HG02798 (cell line): ENCODE data around the gene VPS8.
"Not testable (repeated sequence)": the region's sequence is repeated elsewhere in the genome, so short reads cannot be mapped to it uniquely, and the experiment has no call there.

Experiments
- ATAC-seq: cut with Tn5 transposase; IDR thresholded peaks from one replicate; pipeline ENCODE4 v1.9.1; 2021; ENCODE audit warnings: mild to moderate bottlenecking; ENCODE audit not compliant: unreplicated experiment, poor library complexity

The VPS8 gene

DNA sequence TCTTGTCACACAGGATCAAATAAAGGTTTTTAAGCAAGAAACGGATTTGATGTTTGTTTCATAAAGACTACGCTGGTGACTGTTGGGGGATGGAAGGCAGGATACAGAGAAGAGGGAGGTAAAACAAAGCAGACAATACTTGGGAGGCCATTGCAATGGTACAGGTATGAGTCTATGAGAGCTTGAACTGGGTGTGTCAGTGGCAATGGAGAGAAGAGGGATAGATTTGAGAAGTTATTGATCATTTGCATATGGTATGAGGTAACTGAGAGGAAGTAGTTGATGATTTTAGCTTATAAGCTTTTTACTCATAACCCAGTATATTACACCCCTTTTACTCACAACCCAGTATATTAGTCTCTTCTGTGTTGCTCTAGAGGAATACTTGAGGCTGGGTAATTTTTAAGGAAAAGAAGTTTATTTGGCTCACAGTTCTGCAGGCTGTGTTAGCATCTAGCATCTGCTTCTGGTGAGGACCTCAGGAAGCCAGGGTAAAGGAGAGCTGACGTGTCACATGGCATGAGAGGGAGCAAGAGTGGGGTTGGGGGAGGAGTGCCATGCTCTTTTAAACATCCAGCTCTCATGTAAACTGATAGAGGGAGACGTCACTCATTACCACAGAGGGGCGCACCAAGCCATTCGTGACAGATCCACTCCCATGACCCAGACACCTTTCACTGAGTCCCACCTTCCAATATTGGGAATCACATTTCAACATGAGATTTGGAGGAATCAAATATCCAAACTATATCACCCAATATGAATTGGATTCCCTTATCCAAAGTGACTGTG is 153.9 kb downstream of the VPS8 start:
- ATAC-seq, result no peak

DNA sequence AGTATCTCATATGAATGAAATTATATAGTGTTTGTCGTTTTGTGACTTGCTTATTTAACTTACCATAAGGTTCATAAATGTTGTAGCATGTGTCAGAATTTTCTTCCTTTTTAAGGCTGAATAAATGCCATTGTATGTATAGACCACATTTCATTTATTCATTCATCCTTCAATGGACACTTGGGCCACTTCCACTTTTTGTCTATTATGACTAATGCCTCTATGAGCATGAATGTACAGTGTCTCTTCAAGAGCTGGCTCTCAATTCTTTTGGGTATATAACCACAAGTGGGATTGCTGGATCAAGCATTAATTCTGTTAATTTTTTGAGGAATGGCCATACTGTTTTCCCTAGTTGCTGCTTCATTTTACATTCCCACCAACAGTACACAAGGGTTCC is 156.1 kb downstream of the VPS8 start:
- ATAC-seq, result no peak

DNA sequence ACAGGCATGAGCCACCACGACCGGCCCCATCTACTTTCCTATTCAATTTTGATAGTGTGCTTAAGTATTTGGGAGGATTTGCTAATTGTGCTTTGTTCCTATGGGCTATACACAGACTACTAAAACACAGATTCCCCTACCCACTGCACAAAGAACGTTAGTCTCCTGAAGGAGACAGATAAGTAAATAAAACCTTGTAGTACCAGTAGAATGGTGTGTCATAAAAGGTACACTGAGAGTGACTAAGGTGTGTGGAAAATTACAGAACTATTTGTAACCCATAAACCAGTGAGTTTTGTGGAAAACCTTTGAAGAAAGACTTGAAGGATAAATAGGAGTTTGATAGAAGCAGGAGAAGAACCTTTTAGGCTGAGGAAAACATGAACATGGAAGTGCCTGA is 158.2 kb downstream of the VPS8 start:
- no peak for ATAC-seq

DNA sequence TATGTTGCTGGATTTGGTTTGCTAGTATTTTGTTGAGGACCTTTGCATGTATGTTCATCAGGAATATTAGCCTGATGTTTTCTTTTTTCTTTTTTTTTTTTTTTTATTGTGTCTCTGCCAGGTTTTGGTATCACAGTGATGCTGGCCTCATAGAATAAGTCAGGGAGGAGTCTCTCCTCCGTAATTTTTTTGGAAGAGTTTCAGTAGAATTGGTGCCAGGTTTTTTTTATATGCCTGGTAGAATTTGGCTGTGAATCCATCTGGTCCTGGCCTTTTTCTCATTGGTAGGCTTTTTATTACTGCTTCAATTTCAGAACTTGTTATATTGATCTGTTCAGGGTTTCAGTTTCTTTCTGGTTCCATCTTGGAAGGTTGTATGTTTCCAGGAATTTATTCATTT is 165.8 kb downstream of the VPS8 start:
- ATAC-seq, result no peak

DNA sequence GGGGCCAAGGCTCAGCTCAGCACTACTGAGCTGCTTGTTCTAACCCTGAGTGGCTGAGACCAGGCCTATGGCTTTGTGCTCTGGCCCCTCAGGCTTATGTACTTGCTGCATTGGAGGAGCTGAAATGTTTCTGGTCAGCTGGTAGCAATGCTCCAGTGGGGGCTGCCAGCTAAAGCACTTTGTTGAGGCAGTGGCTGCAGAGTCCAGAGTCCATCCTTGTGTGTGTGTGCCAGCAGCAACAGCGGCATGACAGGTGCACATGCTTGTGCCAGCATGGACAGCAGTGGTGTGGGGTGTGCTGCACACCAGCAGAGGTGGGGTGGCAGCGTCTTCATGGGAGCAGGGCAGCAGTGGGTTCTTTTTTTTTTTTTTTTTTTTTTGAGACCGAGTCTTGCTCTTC is 169.1 kb downstream of the VPS8 start:
- no peak for ATAC-seq

GRCh38 chr3:184982076-184982475 is 170.1 kb downstream of the VPS8 start:
- no peak for ATAC-seq

DNA sequence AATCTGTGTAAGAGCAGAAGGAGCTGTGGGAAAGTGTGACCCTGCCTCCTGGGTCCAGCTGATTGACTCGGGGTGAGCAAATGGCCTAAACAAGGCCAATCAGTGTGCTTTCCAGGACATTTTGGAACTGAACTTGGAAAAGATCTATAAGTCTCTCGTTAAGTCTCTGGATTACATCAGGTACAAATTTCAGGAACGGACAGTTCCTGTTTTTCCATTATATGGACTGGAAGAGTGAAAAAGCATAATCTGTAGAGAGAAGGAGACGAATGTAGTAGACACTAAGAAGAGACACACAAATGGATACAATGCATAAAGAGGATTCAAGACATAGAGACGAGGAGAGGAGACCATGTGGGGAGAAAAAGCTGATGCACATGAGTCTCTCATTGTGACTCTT is 173.6 kb downstream of the VPS8 start:
- ATAC-seq, result no peak

- no peak for ATAC-seq
Measured at GRCh38 chr3:184986366-184986889, 174.5 kb downstream of the VPS8 start.

DNA sequence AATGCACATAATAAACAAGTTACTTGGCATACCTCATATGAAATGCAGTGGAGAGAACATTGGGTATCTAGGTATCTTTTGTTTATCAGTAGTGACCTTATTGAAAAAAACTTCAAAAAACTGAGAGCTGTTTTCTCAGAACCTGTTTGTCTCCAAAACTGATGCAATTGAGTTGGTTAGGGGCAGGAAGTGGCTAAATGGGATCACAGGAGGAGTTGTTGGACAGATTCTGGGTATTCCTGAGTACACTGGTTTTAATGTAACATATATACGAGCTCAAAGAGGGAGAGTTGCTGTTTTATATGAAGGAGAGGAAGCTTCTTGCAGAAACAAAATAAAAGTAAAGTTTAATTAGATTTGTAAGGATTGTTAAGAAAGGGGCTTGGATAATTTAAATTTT is 181.4 kb downstream of the VPS8 start:
- no peak for ATAC-seq

- not testable (repeated sequence) for ATAC-seq
Measured at GRCh38 chr3:185003876-185004275, 191.9 kb downstream of the VPS8 start.

DNA sequence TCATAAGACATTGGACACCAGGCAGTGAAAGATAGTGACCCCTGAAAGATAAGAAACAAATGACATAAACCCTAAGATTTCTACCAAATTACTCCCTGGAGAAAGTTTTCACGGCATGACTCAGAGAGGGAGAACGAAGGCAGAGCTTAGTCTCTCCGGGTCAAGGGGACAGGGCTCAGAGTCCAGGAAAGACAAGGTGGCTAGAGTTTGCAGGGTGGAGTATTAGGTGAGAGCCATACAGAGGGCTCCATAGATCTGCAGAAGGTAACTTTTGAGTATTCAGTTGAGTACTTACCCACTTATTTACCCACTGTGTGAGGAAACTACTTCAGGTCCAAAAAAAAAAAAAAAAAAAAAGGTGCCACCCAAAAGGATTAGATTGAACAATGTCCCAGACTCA is 197.7 kb downstream of the VPS8 start:
- no peak for ATAC-seq

DNA sequence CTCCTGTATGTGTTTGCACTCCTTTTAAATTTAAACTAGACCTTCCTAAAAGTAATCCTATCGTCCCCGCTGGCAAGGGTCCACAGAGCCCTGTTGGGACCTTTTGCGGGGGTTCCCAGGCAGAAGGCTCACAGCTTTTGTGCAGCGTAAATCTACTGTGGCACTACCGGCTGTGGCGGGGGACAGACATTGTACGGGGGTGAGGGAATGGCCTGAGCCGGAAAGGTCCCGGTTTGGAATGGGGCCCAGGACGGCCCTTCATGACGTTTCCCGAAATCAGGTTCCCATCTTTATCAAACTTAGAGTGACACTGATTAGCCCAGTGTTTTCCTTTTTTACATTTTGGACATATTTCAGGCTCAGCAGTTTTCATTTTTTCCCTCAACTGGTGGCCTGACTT is 205.6 kb downstream of the VPS8 start:
- not testable (repeated sequence) for ATAC-seq

- not testable (repeated sequence) for ATAC-seq
Measured at GRCh38 chr3:185017996-185018395, 206.0 kb downstream of the VPS8 start.

DNA sequence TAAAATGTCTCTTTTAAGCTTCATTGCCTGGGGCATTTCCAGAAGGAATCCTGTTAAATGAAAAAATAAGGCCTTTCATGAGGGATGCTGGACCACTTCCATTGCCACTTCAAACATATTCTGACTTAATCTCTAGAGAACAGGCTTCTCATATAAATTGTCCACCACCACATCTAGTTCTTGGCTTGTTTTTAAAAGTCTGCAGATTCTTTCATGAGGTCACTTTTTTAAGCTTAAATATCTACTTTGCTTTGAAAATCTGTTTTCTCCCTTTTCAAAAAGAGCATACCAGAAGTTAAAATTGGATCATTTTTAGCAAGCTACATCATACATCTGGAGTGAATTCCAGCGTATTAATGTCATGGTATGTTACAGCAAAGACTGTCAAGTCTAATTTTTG is 209.3 kb downstream of the VPS8 start:
- no peak for ATAC-seq

GRCh38 chr3:185024406-185024805 is 212.4 kb downstream of the VPS8 start:
- no peak for ATAC-seq

- no peak for ATAC-seq
Measured at GRCh38 chr3:185024966-185025365, 213.0 kb downstream of the VPS8 start.

GRCh38 chr3:185028121-185028520 is 216.2 kb downstream of the VPS8 start:
- ATAC-seq, result no peak

DNA sequence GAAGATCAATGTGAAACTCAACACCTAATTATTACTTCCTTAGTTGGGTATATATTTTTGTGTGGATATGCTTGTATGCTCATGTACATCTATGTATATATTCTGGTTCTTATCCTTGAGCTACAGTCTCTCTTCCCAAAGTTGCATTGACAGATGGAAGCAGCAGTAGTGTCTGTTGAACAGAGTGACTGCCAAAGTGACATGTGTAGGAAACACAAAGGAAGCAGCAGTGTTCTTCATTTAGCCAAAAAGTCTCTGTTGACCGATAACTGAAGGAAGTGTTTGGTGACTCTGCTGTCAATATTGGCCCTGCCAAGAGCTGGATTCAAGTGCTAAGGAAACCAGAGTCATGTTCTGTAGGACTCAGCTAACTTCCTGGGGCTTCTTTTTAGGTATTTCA is 217.1 kb downstream of the VPS8 start:
- ATAC-seq, result no peak

- ATAC-seq, result no peak
Measured at GRCh38 chr3:185030399-185030798, 218.4 kb downstream of the VPS8 start.

DNA sequence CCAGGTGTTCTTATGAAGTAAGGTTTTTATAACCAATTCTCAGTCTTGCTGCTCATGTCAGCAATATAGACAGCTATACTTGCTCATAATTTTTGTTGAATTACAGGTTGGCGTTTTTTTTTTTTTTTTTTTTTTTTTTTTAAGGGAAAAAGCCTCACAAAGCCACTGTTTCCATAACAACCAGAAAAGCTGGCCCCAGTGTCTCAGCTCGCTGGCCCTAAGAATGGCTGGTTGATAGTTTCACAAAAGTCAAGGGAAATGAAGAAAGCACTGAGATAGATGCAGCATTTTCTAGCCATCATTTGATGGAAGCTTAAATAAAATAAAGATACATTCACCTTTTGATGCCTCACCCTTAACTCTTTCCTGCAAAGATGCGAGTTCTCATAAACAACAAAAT is 219.0 kb downstream of the VPS8 start:
- ATAC-seq, result no peak

GRCh38 chr3:185037801-185038200 is 225.8 kb downstream of the VPS8 start:
- ATAC-seq, result no peak

GRCh38 chr3:185040425-185040824 is 228.5 kb downstream of the VPS8 start:
- no peak for ATAC-seq
